Smooth muscle cell (in vitro differentiated cells): ENCODE results near the gene CAPN13. TPM values are rescaled to one million over a fixed set of nuclear protein-coding genes. Genes with fewer than 3 reads are reported as not detected.
A peak's percentile ranks its signal among the peaks of the same experiment; 100 is the strongest.

Experiments
- DNase-seq: peaks from one replicate; lab custom pipeline; 2025; ENCODE audit not compliant: unreplicated experiment; lab: John Stamatoyannopoulos, UW
- H2AFZ ChIP-seq: fragments of 200-600 bp; sonication (generic); 2 replicates; pipeline ENCODE4 v1.6.0; 2016; ENCODE audit warnings: antibody characterized with exemption, low read depth, mild to moderate bottlenecking
- H3F3A ChIP-seq: fragments of 200-600 bp; sonication (generic); 2 replicates; pipeline ENCODE4 v1.6.0; 2017; ENCODE audit warnings: antibody characterized with exemption, low read depth
- H3K27ac ChIP-seq: fragments of 200-600 bp; sonication (generic); 2 replicates; pipeline ENCODE4 v1.5.1; 2016; ENCODE audit warnings: low read depth, mild to moderate bottlenecking
- H3K27me3 ChIP-seq: fragments of 200-600 bp; sonication (generic); 2 replicates; pipeline ENCODE4 v1.6.1; 2016; ENCODE audit warnings: low read depth, mild to moderate bottlenecking
- H3K36me3 ChIP-seq: fragments of 200-600 bp; sonication (generic); 2 replicates; pipeline ENCODE4 v1.5.1; 2016; ENCODE audit warnings: low read depth
- H3K4me1 ChIP-seq: fragments of 200-600 bp; sonication (generic); 2 replicates; pipeline ENCODE4 v1.5.1; 2016; ENCODE audit warnings: low read depth
- H3K4me2 ChIP-seq: fragments of 200-600 bp; sonication (generic); 2 replicates; pipeline ENCODE4 v1.6.0; 2016; ENCODE audit warnings: mild to moderate bottlenecking
- H3K4me3 ChIP-seq: fragments of 200-600 bp; sonication (generic); 2 replicates; pipeline ENCODE4 v1.5.1; 2016; ENCODE audit warnings: mild to moderate bottlenecking
- H3K79me2 ChIP-seq: fragments of 200-600 bp; sonication (generic); 2 replicates; pipeline ENCODE4 v1.6.0; 2016; ENCODE audit warnings: low read depth, mild to moderate bottlenecking
- H3K9ac ChIP-seq: fragments of 200-600 bp; sonication (generic); 2 replicates; pipeline ENCODE4 v1.6.0; 2016; ENCODE audit warnings: low read depth
- H3K9me3 ChIP-seq: fragments of 200-600 bp; sonication (generic); replicated peaks from 2 replicates; pipeline ENCODE4 v1.5.1; 2016; ENCODE audit warnings: low read depth
- H4K20me1 ChIP-seq: fragments of 200-600 bp; sonication (generic); 2 replicates; pipeline ENCODE4 v1.6.0; 2016; ENCODE audit warnings: low read depth
- CTCF ChIP-seq: fragments of 200-600 bp; sonication (generic); IDR thresholded peaks from 2 replicates; pipeline ENCODE4 v1.5.1; 2017; ENCODE audit warnings: borderline replicate concordance, mild to moderate bottlenecking, antibody characterized with exemption; ENCODE audit not compliant: insufficient read depth, poor library complexity, severe bottlenecking
- WGBS: methylation state at CpG from one replicate; pipeline ENCODE4 v1.1.7; 2016; ENCODE audit warnings: low lambda C conversion rate; 5-methylcytosine and 5-hydroxymethylcytosine counted together
- polyA plus RNA-seq: library from polyadenylated mRNA; unstranded; fragments of >200 nt; fragmentation: Nextera tagmentation; extraction: Ambion mirVana; gene quantifications from 2 replicates; pipeline ENCODE4 v1.2.1, GENCODE V29; 2016
- total RNA-seq: library from RNA; depleted of rRNA; stranded (reverse); fragments of >200 nt; gene quantifications from 2 replicates; pipeline ENCODE4 v1.2.3, GENCODE V29; 2014

Gene CAPN13
- total and polyA plus RNA-seq, 2 experiments from 2014 or later, result 0.04 to 0.40 TPM

DNA sequence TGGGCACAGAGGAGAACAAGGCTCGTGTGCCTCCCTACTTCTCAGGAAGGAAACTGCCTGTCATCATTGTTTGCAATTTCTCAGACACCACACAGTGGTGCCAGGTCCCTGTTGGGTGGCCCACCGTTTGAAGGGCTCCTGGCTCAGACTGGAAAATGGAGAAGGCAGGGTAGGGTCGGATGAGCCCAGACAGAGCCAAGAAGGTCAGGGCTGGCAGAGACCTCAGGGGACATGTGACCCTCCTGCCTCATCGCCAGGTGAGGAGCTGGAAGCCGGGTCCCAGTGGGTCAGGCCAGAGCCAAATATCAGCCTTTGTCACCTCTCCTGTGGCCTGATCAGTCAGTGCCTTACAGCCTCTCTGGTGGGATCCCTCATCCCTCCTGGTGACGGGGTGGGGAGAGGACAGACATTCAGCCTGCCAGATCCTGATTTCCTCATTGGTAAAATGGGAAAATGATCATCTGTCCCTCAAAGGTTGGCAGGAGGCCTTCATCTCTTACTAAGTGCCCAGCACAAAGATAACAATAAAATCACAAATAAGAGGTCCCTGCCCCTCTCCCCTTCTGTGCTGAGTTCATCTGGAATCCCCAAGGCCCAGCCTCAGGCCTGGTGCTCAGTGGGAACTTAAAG, 117.6 kb downstream of the CAPN13 start:
- Histone ChIP-seq H4K20me1 (no peaks in the 10 kb centered on the region), H3K79me2 (no peaks in the 10 kb centered on the region), H3K9ac (no peak overlapping the region), H3K27me3 (no peaks in the 10 kb centered on the region), H3K9me3 (no peaks in the 10 kb centered on the region), H3K4me3 (no peak overlapping the region), H3K4me2 (no peak overlapping the region), H3K36me3 (no peaks in the 10 kb centered on the region), H2AFZ (no peak overlapping the region), H3K27ac (no peak overlapping the region), H3F3A (no peaks in the 10 kb centered on the region), H3K4me1 (no peaks in the 10 kb centered on the region)
- WGBS, result 92% methylated on average over 6 of the region's 6 CpGs
- no peak for TF ChIP-seq CTCF
- DNase-seq, result no peak

- H3K9me3 ChIP-seq, result no peaks in the 10 kb centered on the region
- H3F3A ChIP-seq, result no peaks in the 10 kb centered on the region
- H3K79me2 ChIP-seq, result no peaks in the 10 kb centered on the region
- WGBS, result 55% methylated on average over 4 of the region's 4 CpGs
- H3K4me3 ChIP-seq, result no peak overlapping the region
- no peaks in the 10 kb centered on the region for H3K27me3 ChIP-seq
- no peak overlapping the region for H3K4me2 ChIP-seq
- no peaks in the 10 kb centered on the region for H4K20me1 ChIP-seq
- H3K4me1 ChIP-seq, result no peaks in the 10 kb centered on the region
- H3K9ac ChIP-seq, result no peak overlapping the region
- no peak overlapping the region for H3K27ac ChIP-seq
- TF ChIP-seq CTCF, result no peak
- no peaks in the 10 kb centered on the region for H3K36me3 ChIP-seq
- DNase-seq, result no peak
- no peak overlapping the region for H2AFZ ChIP-seq
Measured at GRCh38 chr2:30688956-30689401, 118.3 kb downstream of the CAPN13 start.

- Histone ChIP-seq H3K27ac (no peak overlapping the region), H3K79me2 (no peaks in the 10 kb centered on the region), H3K4me3 (no peak overlapping the region), H3K27me3 (no peaks in the 10 kb centered on the region), H3K4me1 (no peaks in the 10 kb centered on the region), H3K9me3 (no peaks in the 10 kb centered on the region), H2AFZ (no peak overlapping the region), H3K4me2 (no peak overlapping the region), H3K9ac (no peak overlapping the region), H3F3A (no peaks in the 10 kb centered on the region), H3K36me3 (no peaks in the 10 kb centered on the region), H4K20me1 (no peaks in the 10 kb centered on the region)
- no peak for DNase-seq
- TF ChIP-seq CTCF, result no peak
- 80% methylated on average over 4 of the region's 4 CpGs for WGBS
Measured at GRCh38 chr2:30686669-30687068, 120.6 kb downstream of the CAPN13 start.

DNA sequence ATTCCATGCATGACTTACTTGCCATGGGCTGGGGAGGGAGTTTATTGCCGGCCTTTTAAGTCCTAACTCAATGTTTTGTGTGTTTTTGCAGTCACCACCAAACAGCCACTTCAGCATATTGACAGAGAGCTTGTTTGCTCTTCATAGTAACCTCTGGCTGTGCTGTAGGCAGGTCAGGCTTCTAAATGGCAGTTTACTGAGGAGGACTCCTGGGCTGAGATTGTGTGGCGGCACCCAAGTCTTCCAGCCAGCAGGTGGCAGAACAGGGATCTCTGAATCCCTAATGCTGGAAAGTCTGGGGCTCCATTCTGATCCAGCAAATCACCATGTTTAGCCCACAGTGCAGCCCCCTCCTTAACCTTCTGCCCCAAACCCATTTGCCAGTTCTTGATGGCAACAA, 121.2 kb downstream of the CAPN13 start:
- TF ChIP-seq CTCF, result peak; percentile 11
- no peak for DNase-seq
- Histone ChIP-seq H3K27ac (no peak overlapping the region), H2AFZ (no peak overlapping the region), H3K9ac (no peak overlapping the region), H4K20me1 (no peaks in the 10 kb centered on the region), H3K4me2 (no peak overlapping the region), H3K36me3 (no peaks in the 10 kb centered on the region), H3K4me3 (no peak overlapping the region), H3K9me3 (no peaks in the 10 kb centered on the region), H3K27me3 (no peaks in the 10 kb centered on the region), H3K79me2 (no peaks in the 10 kb centered on the region), H3K4me1 (no peaks in the 10 kb centered on the region), H3F3A (no peaks in the 10 kb centered on the region)
- 85% methylated on average over 2 of the region's 2 CpGs for WGBS
